ENCODE results near the gene SLC38A4.
"Not testable (repeated sequence)": the region's sequence is repeated elsewhere in the genome, so short reads cannot be mapped to it uniquely, and the experiment has no call there.

The SLC38A4 gene

GRCh38 chr12:46774322-46774633 is 51.5 kb downstream of the SLC38A4 start:
- DNase-seq, result no peak

GRCh38 chr12:46773586-46774321 is 52.0 kb downstream of the SLC38A4 start:
- DNase-seq, result no peak

DNA sequence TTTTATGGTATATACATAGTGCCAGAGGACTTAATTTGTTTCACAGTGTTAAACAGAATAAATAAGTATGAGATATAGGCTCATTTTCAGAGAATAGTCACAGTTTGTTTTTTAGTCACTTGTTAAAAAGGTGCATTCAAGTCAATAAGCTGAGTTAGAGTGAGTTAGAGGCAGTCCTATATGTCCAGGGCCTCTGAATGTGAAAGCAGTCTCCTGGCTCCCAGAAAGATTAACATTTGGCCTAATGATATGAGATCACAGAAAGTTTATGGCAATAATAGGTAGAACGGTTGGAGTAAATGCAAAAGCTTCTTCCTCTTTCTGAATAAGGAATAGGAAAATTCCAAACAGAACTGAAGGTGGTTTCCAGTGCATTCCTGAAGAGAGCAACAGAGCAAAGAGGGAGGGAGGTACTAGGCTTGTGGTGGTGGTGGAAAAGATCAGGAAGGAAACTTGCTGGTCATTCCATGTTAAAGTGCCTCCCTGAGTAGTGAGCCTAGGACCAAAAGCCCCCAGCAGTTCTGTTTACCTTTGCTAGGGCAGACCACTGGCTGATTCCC is 54.4 kb downstream of the SLC38A4 start:
- no peak for DNase-seq

- DNase-seq, result no peak
Measured at GRCh38 chr12:46770501-46771183, 55.2 kb downstream of the SLC38A4 start.

- DNase-seq, result no peak
Measured at GRCh38 chr12:46764005-46764404, 61.8 kb downstream of the SLC38A4 start.

DNA sequence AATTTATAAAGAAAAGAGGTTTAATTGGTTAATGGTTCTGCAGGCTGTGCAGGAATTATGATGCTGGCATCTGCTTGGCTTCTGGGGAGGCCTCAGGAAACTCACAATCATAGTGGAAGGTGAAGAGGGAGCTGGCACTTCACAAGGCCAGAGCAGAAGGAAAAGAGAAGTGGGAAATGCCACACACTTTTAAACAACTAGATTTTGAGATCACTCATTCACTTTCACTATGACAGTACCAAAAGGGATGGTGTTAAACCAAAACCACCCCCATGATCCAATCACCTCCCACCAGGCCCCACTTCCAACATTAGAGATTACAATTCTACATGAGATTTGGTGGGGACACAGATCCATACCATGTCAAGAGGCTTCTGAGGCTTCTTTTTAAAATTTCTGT is 62.6 kb downstream of the SLC38A4 start:
- DNase-seq, result no peak

GRCh38 chr12:46754550-46754949 is 71.2 kb downstream of the SLC38A4 start:
- no peak for DNase-seq

DNA sequence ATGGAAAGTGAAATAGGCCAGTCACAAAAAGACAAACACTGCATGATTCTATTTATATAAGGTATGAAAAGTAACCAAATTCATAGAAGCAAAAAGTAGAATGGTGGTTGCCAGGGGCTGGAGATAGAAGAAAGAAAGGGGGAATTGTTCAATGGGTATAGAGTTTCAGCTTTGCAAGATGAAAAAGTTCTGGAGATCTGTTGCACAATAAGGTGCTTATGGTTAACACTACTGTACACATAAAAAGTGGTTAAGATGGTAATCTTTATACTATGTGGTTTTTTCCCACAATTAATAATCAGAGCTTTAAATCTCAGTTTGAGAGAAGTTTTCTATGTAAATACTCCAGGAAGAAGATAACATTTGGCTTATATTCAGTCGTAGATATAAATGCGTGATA is 73.4 kb downstream of the SLC38A4 start:
- DNase-seq, result no peak

- DNase-seq, result no peak
Measured at GRCh38 chr12:46751173-46751572, 74.6 kb downstream of the SLC38A4 start.

DNA sequence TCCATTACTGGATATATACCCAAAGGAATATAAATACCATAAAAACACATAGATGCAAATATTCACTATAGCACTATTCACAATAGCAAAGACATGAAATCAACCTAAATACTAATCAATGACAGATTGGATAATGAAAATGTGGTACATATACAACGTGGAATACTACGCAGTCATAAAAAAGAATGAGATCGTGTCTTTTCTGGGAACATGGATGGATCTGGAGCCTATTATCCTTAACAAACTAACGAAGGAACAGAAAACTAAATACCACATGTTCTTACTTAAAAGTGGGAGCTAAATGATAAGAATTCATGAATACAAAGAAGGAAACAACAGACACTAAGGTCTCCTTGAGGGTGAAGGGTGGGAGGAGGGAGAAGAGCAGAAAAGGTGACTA is 76.5 kb downstream of the SLC38A4 start:
- DNase-seq, result no peak

GRCh38 chr12:46744283-46744682 is 81.5 kb downstream of the SLC38A4 start:
- DNase-seq, result no peak

GRCh38 chr12:46743456-46743855 is 82.3 kb downstream of the SLC38A4 start:
- DNase-seq, result no peak

DNA sequence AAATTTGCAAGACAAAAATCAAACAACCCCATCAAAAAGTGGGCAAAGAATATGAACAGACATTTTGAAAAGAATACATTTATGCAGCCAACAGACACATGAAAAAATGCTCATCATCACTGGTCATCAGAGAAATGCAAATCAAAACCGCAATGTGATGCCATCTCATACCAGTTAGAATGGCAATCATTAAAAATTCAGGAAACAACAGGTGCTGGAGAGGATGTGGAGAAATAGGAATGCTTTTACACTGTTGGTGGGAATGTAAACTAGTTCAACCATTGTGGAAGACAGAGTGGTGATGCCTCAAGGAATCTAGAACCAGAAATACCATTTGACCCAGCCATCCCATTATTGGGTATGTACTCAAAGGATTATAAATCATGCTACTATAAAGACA is 83.5 kb downstream of the SLC38A4 start:
- DNase-seq, result not testable (repeated sequence)

DNA sequence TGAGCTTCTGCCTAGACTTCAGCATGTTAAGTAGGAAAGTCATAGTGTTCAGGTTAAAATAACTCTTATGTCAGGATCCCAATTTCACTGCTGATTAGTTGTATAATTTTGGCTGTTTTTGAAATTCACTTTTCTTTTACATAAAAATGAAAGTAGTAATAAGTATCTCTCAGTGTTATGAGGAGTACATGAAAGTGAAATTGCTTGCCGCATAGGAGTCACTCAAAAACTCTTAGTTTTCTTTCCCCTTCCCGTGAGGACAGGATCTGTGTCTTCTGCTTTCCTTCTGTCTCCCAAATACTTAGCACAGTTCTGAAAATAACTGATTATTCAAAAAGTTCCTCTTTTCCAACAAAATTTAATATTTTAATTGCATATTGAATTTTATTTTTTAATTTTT is 100.5 kb downstream of the SLC38A4 start:
- no peak for DNase-seq

DNA sequence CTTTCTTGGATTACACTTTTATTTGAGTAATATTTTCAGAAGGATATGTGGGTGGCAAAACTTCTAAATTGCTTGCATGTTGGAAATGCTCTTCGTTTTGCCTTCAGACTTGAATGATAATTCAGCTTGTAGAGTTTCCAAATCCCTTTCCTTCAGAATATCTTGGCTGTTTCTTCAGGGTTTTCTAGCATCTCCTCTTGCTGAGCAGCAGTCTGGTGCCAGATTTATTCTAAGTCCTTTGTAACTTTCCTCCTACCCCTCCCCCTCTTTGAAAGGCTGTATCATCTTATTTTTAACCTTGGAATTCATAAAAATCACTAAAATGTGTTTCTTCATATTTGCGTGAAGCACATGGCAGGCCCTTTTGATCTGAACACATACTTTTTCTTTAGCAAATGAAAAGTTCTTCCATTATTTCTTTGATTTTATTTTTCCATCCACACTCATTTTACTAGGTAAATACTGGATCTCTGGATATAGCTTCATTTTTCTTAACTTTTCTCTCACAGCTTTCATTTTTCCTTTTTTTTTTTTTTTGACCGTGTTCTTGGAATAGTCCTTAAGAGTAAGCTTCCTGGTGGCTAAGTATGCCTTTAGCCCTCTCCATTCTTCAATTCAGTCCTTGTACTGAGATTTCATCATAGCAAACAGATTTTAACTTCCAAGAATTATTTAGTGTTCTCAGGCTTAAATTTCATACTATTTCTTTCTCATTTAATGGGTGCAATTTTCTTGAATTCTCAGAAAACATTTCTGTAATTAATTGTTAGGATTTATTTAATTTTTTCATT is 102.0 kb downstream of the SLC38A4 start:
- no peak for DNase-seq

GRCh38 chr12:46722394-46723185 is 103.2 kb downstream of the SLC38A4 start:
- no peak for DNase-seq

DNA sequence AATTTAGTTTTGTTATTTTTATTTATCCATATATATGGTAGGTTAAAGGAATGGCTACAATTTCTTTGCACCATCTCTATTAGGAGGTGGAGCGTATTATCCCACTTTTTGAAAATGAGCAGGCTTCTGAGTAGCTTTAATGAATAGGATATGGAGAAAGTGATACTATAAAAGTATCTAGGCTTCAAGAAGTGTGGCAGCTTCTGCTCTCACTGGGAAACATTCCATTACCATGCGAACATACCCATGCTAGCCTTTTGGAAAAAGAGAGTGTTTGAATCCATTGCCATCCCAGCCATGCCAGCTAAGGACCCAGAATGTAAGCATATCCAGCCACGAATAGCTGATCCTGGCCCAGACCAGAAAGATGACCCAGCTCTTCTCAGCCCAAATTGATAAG is 107.3 kb downstream of the SLC38A4 start:
- no peak for DNase-seq

GRCh38 chr12:46717868-46718267 is 107.9 kb downstream of the SLC38A4 start:
- no peak for DNase-seq

- DNase-seq, result no peak
Measured at GRCh38 chr12:46717159-46717558, 108.6 kb downstream of the SLC38A4 start.
